Measurements from ENCODE around the gene LONP2. TPM values are rescaled to one million over a fixed set of nuclear protein-coding genes. Genes with fewer than 3 reads are reported as not detected.

Gene LONP2
- total and polyA plus RNA-seq, 2 experiments from 2014 or later: 12.4 to 25.2 TPM

DNA sequence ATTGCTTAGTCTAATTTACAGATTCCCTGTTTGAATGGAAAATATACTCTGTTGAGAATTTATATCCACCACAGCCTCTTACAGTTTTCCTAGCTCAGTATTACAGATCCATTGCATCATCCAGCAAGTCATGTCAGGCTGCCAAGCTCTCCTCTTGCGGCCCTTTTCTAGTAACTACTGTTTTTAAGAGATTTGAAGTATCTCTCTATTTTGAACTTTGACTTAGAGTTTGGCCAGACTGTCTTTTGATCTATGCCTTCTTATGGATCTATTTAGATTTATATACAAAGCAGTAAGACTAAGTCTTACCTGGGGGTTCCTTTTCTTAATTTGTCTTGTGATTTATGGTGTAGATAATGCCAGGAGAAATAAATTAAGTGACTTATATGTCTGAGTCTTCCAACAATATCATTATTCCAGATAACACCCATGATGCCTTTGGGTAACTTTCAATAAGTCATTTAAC, 56.3 kb downstream of the LONP2 start:
- H3K79me2 ChIP-seq (replicated peaks; ENCODE audit: insufficient read depth): no peaks in the 10 kb centered on the region
- H3K27ac ChIP-seq (ENCODE audit: low read depth): no peak overlapping the region
- Mint-ChIP-seq H3K9me3 (no peaks in the 10 kb centered on the region), H3K36me3 (ENCODE audit: low read depth) (peaks cover 30% of the 10 kb centered on the region), H3K27me3 (ENCODE audit: insufficient read depth, low read depth, poor library complexity) (peaks cover 5% of the 10 kb centered on the region), H3K4me3 (no peak overlapping the region), H3K27ac (peak overlapping the region; percentile 72), H3K4me1 (no peaks in the 10 kb centered on the region)
- ATAC-seq (no peak), DNase-seq (ENCODE audit: low spot score) (no peak)
- H2AFZ ChIP-seq: no peak overlapping the region
- H3K9me2 ChIP-seq (ENCODE audit: insufficient read depth): no peaks in the 10 kb centered on the region
- H3F3A ChIP-seq (replicated peaks; ENCODE audit: low read depth): no peaks in the 10 kb centered on the region
- no peaks in the 10 kb centered on the region for H3K4me1 ChIP-seq (ENCODE audit: insufficient read depth)
- no peak overlapping the region for H3K4me3 ChIP-seq
- no peaks in the 10 kb centered on the region for H4K20me1 ChIP-seq (replicated peaks; ENCODE audit: insufficient read depth)
- H3K4me2 ChIP-seq: no peak overlapping the region
- TF ChIP-seq STAT1 (IDR thresholded peaks at IDR 0.05; ENCODE audit: unreplicated experiment) (no peak), POLR2AphosphoS5 (IDR thresholded peaks at IDR 0.05; ENCODE audit: low read depth) (no peak)
- TF ChIP-seq, protein P1, sequence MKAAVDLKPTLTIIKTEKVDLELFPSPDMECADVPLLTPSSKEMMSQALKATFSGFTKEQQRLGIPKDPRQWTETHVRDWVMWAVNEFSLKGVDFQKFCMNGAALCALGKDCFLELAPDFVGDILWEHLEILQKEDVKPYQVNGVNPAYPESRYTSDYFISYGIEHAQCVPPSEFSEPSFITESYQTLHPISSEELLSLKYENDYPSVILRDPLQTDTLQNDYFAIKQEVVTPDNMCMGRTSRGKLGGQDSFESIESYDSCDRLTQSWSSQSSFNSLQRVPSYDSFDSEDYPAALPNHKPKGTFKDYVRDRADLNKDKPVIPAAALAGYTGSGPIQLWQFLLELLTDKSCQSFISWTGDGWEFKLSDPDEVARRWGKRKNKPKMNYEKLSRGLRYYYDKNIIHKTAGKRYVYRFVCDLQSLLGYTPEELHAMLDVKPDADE (IDR thresholded peaks at IDR 0.05): no peak
- H3K36me3 ChIP-seq (ENCODE audit: insufficient read depth): peaks cover 8% of the 10 kb centered on the region
- H3K27me3 ChIP-seq (ENCODE audit: insufficient read depth): no peaks in the 10 kb centered on the region

DNA sequence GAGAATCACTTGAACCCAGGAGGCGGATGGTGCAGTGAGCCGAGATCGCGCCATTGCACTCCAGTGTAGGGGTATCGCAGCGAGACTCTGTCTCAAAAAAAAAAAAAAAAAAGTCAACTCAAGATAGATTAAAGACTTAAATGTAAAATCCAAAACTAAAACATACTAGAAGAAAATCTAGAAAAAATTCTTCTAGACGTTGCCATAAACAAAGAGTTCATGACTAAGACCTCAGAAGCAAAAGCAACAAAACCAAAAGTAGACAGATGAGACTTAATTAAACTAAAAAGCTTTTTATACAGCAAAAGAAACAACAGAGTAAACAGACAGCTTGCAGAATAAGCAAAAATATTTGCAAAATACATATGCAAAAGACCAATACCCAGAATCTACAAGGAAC, 64.4 kb downstream of the LONP2 start:
- H3K4me3 Mint-ChIP-seq: no peak overlapping the region
- peaks cover 2% of the 10 kb centered on the region; the same call in 2 of the 3 replicates for H3K4me1 Mint-ChIP-seq
- Histone ChIP-seq H3K9me2 (ENCODE audit: insufficient read depth) (no peaks in the 10 kb centered on the region; the same call in 1 of the 2 replicates), H3K4me3 (no peak overlapping the region), H2AFZ (no peak overlapping the region), H4K20me1 (replicated peaks; ENCODE audit: insufficient read depth) (no peaks in the 10 kb centered on the region), H3K27ac (ENCODE audit: low read depth) (no peak overlapping the region), H3K27me3 (ENCODE audit: insufficient read depth) (no peaks in the 10 kb centered on the region), H3K36me3 (ENCODE audit: insufficient read depth) (peaks cover 2% of the 10 kb centered on the region; the same call in 1 of the 2 replicates), H3K4me1 (ENCODE audit: insufficient read depth) (no peaks in the 10 kb centered on the region; the same call in 1 of the 2 replicates), H3K4me2 (no peak overlapping the region), H3K79me2 (replicated peaks; ENCODE audit: insufficient read depth) (no peaks in the 10 kb centered on the region), H3F3A (replicated peaks; ENCODE audit: low read depth) (no peaks in the 10 kb centered on the region)
- H3K27me3 Mint-ChIP-seq (ENCODE audit: insufficient read depth, low read depth, poor library complexity): peaks cover 2% of the 10 kb centered on the region
- no peak overlapping the region for H3K27ac Mint-ChIP-seq
- DNase-seq (ENCODE audit: low spot score) (no peak), ATAC-seq (no peak)
- peaks cover 11% of the 10 kb centered on the region for H3K9me3 Mint-ChIP-seq
- peaks cover 60% of the 10 kb centered on the region for H3K36me3 Mint-ChIP-seq (ENCODE audit: low read depth)
- TF ChIP-seq ZNF114 (CRISPR knock-in tag; IDR thresholded peaks at IDR 0.05) (no peak), JUNB (IDR thresholded peaks at IDR 0.05; ENCODE audit: unreplicated experiment) (no peak), CREB1 (CRISPR knock-in tag; IDR thresholded peaks at IDR 0.05; ENCODE audit: low read depth) (no peak), EZH2 (IDR thresholded peaks at IDR 0.05; ENCODE audit: low read depth, unreplicated experiment) (no peak), EZH2phosphoT487 (IDR thresholded peaks at IDR 0.05; ENCODE audit: unreplicated experiment) (no peak), ZNF331 (CRISPR knock-in tag; IDR thresholded peaks at IDR 0.05; ENCODE audit: low read depth) (no peak), POLR2AphosphoS5 (IDR thresholded peaks at IDR 0.05; ENCODE audit: low read depth) (no peak), NANOG (IDR thresholded peaks at IDR 0.05; ENCODE audit: borderline replicate concordance) (no peak)
- TF ChIP-seq, protein P2, sequence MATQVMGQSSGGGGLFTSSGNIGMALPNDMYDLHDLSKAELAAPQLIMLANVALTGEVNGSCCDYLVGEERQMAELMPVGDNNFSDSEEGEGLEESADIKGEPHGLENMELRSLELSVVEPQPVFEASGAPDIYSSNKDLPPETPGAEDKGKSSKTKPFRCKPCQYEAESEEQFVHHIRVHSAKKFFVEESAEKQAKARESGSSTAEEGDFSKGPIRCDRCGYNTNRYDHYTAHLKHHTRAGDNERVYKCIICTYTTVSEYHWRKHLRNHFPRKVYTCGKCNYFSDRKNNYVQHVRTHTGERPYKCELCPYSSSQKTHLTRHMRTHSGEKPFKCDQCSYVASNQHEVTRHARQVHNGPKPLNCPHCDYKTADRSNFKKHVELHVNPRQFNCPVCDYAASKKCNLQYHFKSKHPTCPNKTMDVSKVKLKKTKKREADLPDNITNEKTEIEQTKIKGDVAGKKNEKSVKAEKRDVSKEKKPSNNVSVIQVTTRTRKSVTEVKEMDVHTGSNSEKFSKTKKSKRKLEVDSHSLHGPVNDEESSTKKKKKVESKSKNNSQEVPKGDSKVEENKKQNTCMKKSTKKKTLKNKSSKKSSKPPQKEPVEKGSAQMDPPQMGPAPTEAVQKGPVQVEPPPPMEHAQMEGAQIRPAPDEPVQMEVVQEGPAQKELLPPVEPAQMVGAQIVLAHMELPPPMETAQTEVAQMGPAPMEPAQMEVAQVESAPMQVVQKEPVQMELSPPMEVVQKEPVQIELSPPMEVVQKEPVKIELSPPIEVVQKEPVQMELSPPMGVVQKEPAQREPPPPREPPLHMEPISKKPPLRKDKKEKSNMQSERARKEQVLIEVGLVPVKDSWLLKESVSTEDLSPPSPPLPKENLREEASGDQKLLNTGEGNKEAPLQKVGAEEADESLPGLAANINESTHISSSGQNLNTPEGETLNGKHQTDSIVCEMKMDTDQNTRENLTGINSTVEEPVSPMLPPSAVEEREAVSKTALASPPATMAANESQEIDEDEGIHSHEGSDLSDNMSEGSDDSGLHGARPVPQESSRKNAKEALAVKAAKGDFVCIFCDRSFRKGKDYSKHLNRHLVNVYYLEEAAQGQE (IDR thresholded peaks at IDR 0.05; ENCODE audit: unreplicated experiment): no peak
- TF ChIP-seq, protein P1 (IDR thresholded peaks at IDR 0.05): no peak
- TF ChIP-seq, protein P3, sequence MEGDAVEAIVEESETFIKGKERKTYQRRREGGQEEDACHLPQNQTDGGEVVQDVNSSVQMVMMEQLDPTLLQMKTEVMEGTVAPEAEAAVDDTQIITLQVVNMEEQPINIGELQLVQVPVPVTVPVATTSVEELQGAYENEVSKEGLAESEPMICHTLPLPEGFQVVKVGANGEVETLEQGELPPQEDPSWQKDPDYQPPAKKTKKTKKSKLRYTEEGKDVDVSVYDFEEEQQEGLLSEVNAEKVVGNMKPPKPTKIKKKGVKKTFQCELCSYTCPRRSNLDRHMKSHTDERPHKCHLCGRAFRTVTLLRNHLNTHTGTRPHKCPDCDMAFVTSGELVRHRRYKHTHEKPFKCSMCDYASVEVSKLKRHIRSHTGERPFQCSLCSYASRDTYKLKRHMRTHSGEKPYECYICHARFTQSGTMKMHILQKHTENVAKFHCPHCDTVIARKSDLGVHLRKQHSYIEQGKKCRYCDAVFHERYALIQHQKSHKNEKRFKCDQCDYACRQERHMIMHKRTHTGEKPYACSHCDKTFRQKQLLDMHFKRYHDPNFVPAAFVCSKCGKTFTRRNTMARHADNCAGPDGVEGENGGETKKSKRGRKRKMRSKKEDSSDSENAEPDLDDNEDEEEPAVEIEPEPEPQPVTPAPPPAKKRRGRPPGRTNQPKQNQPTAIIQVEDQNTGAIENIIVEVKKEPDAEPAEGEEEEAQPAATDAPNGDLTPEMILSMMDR (conservative IDR thresholded peaks at IDR 0.05; ENCODE audit: low read depth in 2 of 2): no peak

Measured in GM23338 (cell line).